Lower leg skin (tissue), 3 donors: ENCODE measurements around the gene DEXI.

Source experiments
- POLR2A ChIP-seq, 2 donors: fragments of 450-650 bp; IDR thresholded peaks; one replicate each; pipeline ENCODE4 v1.6.1; 2016 to 2017; ENCODE audit warnings: antibody characterized with exemption in 2 of 2, mild to moderate bottlenecking in 1 of 2, moderate library complexity in 1 of 2
- TF ChIP-seq, protein P1 (sequence below), 3 donors: fragments of 450-650 bp; IDR thresholded peaks; one replicate each; pipeline ENCODE4 v1.5.1; 2016; ENCODE audit warnings: antibody characterized with exemption in 3 of 3, mild to moderate bottlenecking in 3 of 3, moderate library complexity in 2 of 3

DNA sequence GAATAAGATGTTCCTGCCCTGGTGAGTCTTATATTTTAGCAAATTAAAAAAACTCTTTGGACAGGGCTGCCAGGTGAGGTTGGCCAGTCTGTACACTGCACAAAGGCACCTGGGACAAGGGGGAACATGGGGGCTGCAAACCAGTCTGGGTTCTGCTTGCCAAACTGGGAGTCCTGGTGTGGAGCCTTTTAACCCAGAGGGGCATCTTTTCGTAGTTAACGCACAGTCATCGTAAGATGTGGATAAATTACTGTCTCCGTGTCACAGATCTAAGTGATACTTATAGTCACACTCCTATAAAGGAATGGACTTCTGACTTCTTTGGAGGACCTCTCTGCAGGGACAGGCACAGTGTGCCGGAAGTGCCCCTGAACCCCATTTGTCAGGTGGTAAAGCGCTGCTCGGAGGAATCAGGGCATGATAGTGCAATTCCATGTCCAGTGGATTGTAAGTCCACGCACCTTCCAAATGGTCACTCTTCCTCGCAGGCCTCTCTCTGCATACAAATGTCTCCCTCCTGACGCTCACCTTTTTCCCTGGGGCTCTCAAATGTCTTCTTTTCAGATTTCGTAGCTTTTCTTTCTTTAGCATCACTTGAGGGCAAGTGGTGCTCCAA is 14.7 kb downstream of the DEXI start:
- no peak for TF ChIP-seq POLR2A (IDR thresholded peaks at IDR 0.05)
- TF ChIP-seq, protein P1, sequence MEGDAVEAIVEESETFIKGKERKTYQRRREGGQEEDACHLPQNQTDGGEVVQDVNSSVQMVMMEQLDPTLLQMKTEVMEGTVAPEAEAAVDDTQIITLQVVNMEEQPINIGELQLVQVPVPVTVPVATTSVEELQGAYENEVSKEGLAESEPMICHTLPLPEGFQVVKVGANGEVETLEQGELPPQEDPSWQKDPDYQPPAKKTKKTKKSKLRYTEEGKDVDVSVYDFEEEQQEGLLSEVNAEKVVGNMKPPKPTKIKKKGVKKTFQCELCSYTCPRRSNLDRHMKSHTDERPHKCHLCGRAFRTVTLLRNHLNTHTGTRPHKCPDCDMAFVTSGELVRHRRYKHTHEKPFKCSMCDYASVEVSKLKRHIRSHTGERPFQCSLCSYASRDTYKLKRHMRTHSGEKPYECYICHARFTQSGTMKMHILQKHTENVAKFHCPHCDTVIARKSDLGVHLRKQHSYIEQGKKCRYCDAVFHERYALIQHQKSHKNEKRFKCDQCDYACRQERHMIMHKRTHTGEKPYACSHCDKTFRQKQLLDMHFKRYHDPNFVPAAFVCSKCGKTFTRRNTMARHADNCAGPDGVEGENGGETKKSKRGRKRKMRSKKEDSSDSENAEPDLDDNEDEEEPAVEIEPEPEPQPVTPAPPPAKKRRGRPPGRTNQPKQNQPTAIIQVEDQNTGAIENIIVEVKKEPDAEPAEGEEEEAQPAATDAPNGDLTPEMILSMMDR (IDR thresholded peaks at IDR 0.05): no peak
